HG02798 (cell line): ENCODE results near the gene SULF2.

Experiments
- ATAC-seq: cut with Tn5 transposase; IDR thresholded peaks from one replicate; pipeline ENCODE4 v1.9.1; 2021; ENCODE audit warnings: mild to moderate bottlenecking; ENCODE audit not compliant: unreplicated experiment, poor library complexity

Gene SULF2

GRCh38 chr20:47785854-47786764, 828 bp upstream of the SULF2 start:
- no peak for ATAC-seq

DNA sequence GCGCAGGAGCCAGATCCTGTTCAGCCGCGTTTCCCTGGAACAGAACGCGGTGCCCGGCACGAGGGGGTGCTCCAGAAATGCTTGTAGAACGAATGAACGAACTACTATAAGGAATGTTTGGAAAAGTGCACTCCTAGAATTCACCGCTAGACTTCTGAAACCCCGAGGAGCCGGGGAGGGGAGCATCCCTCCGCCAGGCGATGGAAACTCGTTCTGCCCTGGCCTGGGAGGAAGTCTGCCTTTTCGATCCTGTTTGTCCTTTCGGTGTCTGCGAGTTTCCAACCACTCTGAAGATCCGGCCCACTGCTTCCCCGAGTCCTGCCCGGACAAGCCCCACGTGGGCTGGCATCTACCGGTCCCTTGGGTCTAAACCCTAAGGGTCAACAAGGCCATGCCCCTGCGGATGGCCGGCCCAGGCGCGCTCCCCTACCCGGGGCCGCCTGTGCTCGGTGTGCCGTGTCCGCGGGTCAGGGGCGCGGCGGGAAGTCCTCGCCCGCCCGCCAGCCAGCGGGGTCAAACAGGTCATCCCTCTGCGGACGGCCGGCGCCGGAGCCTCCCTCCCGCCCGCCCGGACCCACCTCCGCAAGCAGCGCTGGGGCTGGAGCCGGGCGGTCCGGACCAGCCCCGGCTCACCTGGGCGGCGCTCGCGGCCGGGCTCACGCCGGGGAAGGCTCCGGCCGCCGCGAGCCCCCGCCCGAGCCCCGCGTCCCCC, 526 bp downstream of the SULF2 start:
- no peak for ATAC-seq

DNA sequence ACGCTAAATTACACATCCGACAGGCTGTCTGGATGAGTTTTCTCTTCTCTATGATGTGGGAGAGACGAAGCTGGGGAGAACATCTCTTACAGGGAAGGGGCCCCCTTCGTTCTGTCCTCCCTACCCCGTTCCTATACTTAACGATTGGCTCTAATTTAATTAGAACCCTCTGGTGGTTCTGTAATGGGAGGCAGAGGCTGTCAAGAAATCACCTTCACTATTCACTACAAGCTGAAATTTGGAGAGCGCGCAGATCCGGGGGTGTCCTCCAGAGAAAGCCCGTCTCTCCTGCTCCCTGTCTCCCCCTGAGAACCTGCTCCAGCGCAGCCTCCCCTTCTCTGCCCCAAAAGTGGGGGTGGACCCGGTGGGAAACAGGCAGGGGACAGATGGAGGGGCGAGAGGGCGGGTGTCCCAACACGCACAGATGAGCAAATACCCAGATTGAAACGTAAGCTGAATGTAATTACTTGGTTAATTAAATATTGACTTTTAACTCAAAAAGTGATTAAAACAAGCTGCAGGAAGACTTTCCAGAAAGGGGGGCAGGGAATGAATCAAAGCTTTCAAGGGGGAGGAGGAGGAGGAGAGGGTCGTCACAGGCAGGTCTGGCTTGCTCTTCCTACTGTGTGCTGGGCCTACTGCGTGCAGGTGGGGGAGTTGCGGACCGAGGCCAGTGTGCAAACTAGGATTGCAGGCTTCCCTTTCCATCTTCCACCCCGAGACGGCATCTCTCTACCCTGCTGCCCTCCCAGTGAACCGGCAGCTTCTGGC, 1.3 kb downstream of the SULF2 start:
- no peak for ATAC-seq

GRCh38 chr20:47782920-47783552, 2.2 kb downstream of the SULF2 start:
- ATAC-seq: no peak

- ATAC-seq: no peak
These were observed 3.2 kb downstream of the SULF2 start for GRCh38 chr20:47782076-47782475.

DNA sequence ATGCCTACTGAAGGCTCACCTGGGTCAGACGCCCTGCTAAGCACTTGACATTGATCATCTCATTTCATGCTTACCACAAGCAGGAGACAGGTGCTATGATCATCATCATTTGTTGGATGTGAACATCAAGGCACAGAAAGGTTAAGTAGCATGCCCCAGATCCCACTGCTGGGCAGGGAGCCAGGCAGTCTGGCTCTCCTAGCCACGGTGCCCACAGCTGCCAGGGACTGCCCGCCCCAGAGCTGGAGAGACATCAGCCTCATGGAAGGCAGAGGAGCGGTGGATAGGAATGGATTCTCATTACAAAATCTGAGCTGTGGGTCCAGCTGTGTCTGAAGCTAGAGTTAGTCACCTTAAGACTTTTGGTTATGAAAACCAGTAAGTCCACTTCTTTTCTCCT, 3.6 kb downstream of the SULF2 start:
- no peak for ATAC-seq

GRCh38 chr20:47780720-47781389, 4.4 kb downstream of the SULF2 start:
- no peak for ATAC-seq

- ATAC-seq: no peak
These were observed 6.6 kb downstream of the SULF2 start for GRCh38 chr20:47778398-47779354.

GRCh38 chr20:47777220-47777619, 8.1 kb downstream of the SULF2 start:
- ATAC-seq: no peak

DNA sequence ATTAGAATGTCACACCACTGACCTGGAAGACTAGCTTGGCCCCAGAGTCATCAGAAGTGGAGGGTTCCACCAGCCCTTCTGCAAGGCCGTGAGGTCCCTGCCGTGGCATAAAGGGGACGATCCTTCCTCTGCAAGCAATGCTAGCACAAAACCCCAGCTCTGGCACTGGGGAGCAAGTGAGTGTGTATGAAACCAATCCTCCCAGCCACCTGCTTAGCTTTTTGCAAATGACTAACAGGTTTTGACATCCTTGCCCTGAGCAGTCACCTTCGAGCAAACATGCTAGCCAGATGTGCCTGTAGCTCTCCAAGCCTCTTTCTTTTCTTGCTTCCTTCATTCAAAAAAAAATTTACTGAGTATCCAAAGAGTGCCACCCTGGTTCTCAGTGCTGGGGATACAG, 8.6 kb downstream of the SULF2 start:
- ATAC-seq: no peak

DNA sequence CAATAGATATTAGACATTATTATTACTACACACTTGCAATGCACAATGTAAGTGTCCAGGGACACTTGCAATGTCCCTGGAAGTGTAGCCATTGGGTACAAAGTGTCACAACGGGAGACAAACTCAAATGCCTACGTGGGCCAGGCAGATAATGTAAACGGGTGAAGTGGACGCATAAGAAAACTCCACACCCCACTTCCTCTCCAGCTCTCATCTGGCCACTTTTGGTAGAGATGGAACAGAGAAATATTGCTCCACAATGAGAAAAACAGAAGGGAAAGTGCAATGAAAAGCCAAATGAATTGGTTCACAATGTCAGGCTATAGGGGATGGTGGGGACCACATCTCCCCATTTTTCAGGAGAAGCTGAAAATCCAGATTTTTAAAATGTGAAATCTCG, 9.4 kb downstream of the SULF2 start:
- ATAC-seq: no peak

DNA sequence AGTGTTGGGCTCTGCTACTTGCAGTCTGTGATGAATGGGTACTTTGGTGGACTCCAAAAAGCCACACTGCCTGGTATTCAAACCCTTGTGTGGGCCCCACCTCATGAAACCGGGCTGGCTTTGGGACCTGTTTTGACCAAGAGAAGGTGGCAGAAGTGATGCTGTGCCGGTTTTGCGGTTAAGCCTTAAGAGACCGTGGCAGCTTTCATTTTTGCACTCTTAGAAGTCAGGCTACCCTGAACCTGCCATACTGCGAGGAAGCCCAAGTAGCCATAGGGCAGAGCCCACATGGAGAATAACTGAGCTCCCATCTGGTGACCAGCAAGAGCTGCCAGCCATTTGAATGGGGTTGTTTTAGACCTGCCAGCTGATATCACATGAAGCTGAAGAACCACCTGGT, 10.2 kb downstream of the SULF2 start:
- ATAC-seq: no peak

GRCh38 chr20:47774131-47774777, 11.0 kb downstream of the SULF2 start:
- ATAC-seq: no peak

GRCh38 chr20:47773371-47773786, 11.9 kb downstream of the SULF2 start:
- ATAC-seq: no peak

DNA sequence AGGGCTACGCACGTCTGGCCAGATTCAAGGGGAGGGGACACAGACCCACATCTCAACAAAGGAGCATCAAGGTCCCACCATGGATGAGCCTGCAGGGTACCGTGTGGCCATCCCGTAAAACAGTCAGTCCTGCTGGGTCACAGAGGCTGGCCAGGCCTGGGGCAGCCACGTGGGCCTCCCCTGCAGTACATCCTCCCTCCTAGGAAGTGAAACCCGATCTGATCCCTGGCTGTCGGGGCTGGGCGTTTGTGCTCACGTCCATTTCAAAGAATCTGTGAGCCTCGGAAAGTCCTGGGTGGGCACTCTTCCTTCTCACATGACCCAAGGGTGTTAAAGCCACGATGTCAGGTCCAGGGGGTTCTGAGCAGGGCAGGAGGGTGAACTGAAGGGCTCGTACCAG, 14.3 kb downstream of the SULF2 start:
- ATAC-seq: no peak

DNA sequence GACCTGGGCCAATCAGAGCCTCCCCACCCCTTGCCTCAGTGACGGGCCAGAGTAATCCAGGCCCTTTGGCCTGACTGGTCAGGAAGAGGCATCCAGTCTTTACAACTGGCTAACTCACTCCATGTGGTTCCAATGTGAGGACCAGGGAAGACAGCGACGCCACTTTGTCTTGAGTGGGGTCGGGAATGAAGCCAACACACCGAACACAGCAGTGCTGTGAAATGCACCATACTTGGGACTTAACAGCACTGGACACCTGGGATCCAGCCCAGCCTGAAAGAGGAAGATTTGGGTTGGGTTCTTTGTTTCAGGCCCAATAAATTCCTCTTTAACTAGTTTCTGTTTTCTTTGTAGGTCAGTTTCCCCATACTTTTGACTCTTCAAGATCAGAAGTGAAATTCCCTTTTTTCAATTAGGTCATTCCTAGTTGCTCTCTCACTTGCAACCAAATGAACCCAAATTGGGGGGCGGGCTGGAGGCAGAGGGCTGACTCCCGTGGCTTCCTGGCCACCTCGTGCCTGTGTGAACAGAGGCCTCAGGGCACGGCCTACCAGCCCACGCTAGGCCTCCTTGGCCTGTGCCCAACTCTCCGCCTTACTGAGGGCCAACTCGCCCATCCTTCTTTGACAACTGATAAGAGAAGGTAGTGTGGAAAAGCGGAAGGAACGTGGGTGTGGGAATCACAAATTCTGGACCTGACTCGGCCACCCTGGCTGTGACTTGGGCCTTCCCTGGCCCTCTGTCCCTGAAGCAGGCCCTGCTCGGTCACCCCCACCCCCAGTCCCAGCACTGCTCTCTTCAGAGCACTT, 17.1 kb downstream of the SULF2 start:
- ATAC-seq: no peak
